Sciatic nerve (tissue), 2 donors: ENCODE data around the gene DCDC2C. TPM values are rescaled to one million over a fixed set of nuclear protein-coding genes. Genes with fewer than 3 reads are reported as not detected.

Experiments used
- ATAC-seq: fragments of 200-7000 bp; cut with Tn5 transposase; one replicate; pipeline ENCODE4 v1.9.1; 2020; ENCODE audit warnings: mild to moderate bottlenecking, moderate library complexity
- DNase-seq: peaks from one replicate; pipeline ENCODE4 v3.0.0-alpha.2; 2020; ENCODE audit warnings: low spot score
- intact Hi-C: fragments of 100-400 bp; cut with DNase I; formaldehyde crosslinking; loops from one replicate; pipeline ENCODE4 v1.14.2; 2022
- total RNA-seq: library from RNA; stranded (reverse); fragmentation: NEBNext Ultra II Directional; extraction: Animal tissue kit (Norgen Biotek cat#: 25700); gene quantifications from one replicate; pipeline ENCODE4 v1.2.1, GENCODE V29; 2021
- donor health status: DM: no; HTN: no; CAD: no.
- donor health status: DM: no; HTN: no; CAD: no.

DCDC2C gene
- total RNA-seq, 1 donor from 2014 or later, result 4.6 TPM

DNA sequence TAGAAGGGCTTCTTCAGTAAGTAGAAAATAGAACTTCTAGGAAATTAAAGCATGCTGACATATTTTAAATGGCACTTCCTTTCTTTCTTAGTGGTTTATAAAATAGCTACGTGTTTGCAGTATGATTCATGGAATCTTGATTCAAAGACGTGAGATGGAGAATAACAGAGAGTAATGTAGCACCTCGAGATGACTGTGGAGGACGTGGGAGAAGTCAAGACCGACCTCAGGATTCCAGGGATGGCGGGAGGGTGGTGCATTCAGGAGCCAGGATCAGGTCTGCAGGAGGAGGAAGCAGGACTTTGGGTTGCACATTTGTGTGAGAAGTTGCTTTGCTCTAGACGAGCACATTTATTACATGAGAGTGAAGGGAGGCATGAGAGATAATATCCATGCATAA, 56.0 kb downstream of the DCDC2C start:
- DNase-seq, result no peak
- intact Hi-C loops, result no loop called here
- no peak for ATAC-seq

DNA sequence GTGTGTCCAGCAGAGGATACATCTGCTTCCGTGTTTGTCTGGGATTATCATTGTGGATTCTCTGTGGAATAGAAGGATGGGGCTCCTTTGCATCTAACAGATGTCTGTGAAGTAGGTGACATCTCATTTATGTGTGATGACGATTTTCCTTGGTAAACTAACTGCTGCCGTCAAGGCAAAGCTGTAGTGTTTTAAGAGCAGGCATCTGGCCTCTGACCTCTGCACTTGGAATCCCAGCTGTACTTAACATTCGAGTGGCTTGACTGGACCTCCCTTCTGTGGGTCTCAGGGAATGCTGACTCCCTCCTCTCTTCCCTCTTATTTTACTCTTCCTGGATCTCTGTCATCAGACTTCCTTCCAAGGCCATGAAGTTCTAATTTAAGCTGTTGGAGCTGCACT, 56.4 kb downstream of the DCDC2C start:
- ATAC-seq, result no peak
- intact Hi-C loops, result no loop called here
- DNase-seq, result no peak

- ATAC-seq, result no peak
- intact Hi-C loops, result no loop called here
- DNase-seq, result no peak
These were observed 57.9 kb downstream of the DCDC2C start for GRCh38 chr2:3761272-3761671.

DNA sequence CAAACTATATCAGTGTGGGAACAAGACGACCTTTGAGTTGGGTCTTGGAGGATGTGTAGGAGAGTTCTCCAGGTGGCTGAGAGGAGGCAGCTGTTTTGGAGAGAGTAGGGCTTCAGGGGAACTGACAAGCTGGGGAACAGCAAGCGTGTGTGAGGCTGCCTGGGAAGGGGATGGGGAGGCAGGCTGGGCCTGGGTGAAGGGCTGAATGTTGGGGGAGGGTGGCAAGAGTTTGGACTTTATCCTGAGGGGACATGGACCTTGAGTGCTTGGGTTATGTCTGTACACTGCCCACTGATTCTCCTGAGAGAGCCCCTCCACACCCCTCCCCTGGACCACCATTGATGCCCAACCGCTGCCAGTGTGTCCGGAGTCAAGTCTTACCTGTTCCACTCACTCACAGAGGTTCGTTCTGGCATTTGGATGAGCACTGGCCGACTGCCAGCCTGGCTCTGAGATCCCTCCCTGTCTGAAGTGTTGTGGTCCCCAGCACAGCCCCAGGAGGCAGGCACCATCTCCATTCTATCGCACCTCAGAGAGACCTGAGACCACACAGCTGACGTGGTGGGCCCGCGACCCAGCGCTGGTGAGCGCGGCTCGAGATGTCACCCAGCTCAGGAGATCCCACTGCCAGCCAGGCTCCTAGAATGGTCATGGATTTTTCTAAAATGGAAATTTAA, 59.5 kb downstream of the DCDC2C start:
- no peak for DNase-seq
- ATAC-seq, result no peak
- intact Hi-C loops, result no loop called here

DNA sequence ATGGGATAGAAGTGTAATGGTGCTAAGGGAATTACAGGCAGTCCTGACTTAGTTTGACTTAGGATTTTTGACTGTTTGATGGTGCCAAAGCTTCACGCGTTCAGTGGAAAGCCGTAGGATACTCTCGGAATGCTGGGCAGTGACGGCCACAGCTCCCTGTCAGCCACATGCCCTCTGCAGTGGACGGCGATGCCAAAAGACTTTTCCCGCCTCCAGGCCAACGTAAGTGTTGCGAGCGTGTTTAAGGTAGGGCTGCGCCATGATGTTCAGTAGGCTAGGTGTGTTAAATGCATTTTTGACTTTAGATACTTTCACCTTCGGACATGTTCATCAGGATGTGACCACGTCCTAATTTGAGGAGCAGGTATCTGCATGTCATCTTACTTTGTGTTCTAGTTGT, 63.4 kb downstream of the DCDC2C start:
- intact Hi-C loops, result no loop called here
- ATAC-seq, result no peak
- no peak for DNase-seq

GRCh38 chr2:3768960-3769765, 65.8 kb downstream of the DCDC2C start:
- ATAC-seq (no peak), DNase-seq (no peak)
- intact Hi-C loops, result no loop called here

DNA sequence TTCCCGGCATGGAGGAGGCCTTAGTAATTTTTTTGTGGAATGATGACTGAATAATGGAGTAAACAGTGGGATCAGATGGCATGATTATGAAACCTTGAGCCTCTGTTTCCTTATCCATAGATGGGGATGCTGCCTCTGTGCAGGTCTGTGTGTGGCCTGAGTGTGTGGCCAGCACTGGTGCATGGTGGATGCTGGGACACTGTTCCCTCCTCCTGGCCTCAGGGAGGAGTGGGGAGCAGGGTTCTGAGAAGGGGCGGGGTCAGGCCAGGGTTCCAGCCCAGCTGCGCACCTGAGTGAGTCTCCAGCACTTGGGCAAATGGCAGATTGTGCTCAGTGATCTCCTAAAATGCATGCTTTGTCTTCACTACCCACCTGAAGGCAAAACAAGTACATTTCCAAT, 66.4 kb downstream of the DCDC2C start:
- DNase-seq (no peak), ATAC-seq (no peak)
- intact Hi-C loops, result no loop called here

GRCh38 chr2:3770724-3771415, 67.5 kb downstream of the DCDC2C start:
- ATAC-seq, result no peak
- intact Hi-C loops, result no loop called here
- DNase-seq, result no peak

- no peak for DNase-seq
- intact Hi-C loops, result no loop called here
- ATAC-seq, result no peak
These were observed 68.2 kb downstream of the DCDC2C start for GRCh38 chr2:3771576-3771975.

- intact Hi-C loops, result no loop called here
- DNase-seq (no peak), ATAC-seq (no peak)
These were observed 71.0 kb downstream of the DCDC2C start for GRCh38 chr2:3774336-3774735.

GRCh38 chr2:3776311-3776710, 72.9 kb downstream of the DCDC2C start:
- intact Hi-C loops, result no loop called here
- no peak for DNase-seq
- ATAC-seq, result no peak

- intact Hi-C loops, result no loop called here
- ATAC-seq (no peak), DNase-seq (no peak)
These were observed 74.6 kb downstream of the DCDC2C start for GRCh38 chr2:3777966-3778365.

DNA sequence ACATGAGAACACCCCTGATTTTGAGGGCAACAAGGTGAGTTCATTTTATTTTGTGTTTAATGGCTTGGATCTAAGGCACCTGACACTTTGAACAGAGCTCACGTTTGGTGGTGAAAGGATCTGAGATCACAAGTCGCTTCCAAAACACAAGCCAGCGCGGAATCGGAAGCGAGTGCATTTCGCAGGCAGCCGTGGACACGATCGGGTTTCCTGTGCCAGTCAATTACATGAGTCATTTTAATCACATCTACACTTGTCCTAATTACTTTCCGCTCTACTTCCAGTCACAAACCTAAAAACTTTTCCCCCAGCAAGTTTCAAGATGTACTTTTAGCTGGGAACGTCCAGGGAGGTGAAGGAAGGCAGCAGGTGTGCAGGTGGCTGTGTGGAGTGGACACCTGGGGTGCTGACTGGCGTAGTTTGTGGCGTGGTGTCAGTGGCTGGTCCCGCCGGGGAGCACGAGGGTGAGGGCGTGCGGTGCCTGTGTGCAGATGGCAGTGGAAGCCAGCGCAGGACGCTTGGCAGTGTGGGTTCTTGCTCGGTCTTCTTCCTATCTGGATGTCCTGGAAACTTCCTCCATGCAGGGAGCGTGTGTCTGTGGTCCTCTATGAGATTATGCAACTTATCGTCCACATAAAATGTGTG, 75.6 kb downstream of the DCDC2C start:
- DNase-seq, result no peak
- intact Hi-C loops, result no loop called here
- no peak for ATAC-seq

- ATAC-seq (no peak), DNase-seq (no peak)
- intact Hi-C loops, result loop anchor here (10.0 kb wide), 1 partner anchor 55 kb away; no protein-coding TSS in a partner anchor
These were observed 76.2 kb downstream of the DCDC2C start for GRCh38 chr2:3779496-3780049.

DNA sequence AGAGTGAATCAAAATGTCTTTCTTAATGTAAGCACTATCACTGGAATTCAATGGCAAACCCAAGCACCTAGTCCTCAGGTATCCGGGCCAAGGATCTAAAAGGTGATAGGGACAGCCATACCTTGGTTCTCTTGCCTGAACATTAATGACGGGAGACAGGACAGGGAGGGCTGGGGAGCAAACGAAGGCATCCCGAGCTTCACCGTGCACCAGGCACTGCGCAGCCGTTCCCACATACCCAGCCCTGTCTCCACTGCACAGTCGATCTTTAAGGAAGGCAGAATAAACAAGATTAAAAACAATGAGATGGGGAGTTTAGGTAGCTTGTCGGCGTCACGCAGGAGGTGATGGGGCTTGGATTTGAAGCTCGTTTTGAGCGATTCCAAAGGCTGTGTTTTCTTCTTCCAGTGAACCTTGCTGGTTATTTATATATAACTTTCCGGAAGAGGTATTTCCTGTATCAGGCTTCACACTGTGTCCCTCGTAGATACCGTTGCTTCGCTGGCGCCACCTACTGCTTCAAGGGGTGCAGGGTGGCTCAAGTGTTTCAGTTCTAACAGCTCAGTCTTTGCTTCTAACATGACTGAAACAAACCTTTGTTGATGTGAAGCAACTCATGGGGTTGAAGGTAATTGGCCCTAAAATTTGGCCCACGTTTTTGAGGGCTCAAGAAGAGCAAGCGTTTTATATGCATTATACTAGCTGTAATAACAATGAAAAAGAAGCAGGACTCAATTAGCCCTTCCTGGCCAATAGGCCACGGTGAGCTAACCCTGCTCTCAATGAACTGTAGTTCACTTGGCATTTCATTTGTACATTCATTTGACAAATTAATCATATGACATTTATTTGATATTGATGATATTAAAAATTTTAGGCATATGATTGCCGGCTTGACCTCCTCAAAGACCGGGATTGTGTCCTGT, 77.4 kb downstream of the DCDC2C start:
- intact Hi-C loops, result loop anchor here (10.0 kb wide), 1 partner anchor 56 kb away; no protein-coding TSS in a partner anchor
- ATAC-seq (peak; percentile 94), DNase-seq (peak; percentile 80)

DNA sequence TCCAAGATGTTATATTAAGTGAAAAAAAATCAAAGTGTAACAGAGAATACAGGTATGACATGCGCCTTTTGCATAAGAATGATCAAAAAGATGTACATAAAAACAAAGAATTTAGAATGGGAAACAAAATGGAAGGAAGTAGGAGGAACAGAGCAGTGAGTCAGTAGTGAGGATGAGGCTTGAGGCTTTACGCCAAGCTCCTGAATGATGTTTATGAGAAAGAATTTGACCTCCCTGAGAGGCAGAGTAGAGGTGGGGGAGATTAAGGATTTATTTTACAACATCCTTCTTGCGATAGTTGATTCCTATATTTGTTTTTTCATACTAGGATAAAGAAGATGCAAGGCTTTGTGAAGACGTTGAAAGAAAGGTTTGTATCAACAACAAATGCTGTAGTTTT, 81.4 kb downstream of the DCDC2C start:
- intact Hi-C loops, result loop anchor here (10.0 kb wide), 1 partner anchor 60 kb away; no protein-coding TSS in a partner anchor

DNA sequence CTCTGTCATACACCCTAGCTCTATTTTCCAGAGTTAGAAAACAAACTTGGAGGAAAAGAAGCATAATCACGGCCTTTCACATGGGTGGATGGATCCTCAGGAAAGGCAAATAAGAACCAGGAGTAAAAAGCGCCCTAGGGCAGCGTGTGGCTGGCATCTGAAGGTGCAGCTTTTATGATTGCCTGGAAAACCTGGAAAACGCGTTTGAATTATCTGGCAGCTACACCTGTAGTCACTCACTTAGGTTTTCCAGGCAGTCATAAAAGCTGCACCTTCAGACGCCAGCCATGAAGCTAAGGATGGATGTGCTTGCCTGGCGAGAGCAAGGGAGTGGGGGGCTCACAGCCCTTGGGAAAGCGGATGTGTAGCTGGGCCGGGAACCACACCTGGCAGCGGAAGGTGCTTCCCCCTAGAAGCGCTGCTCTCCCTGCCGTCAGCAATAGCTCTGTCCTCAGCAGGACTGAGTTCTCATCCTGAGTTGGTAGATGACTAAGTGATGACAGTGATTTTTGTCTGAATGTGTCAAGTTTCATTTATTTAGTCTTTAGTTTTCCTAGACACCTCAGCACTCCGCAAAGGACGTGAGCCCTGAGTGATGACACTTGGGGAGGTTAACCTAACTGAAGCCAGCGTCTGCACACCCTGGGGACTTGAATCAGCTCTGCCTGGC, 82.0 kb downstream of the DCDC2C start:
- ATAC-seq, result no peak
- no peak for DNase-seq
- intact Hi-C loops, result loop anchor here (10.0 kb wide), 1 partner anchor 61 kb away; no protein-coding TSS in a partner anchor

More for the DNA sequence above, 81.4 kb downstream of the DCDC2C start:
- DNase-seq, result no peak
- ATAC-seq, result no peak
